MM.1S (cell line): Measurements from ENCODE around the gene PPP1R1C.

Experiments
- DNase-seq: peaks from one replicate; pipeline ENCODE4 v3.0.0-alpha.2; 2015
- H2AFZ ChIP-seq: fragments of 300-600 bp; sonication (generic); 2 replicates; pipeline ENCODE4 v1.6.0; 2016; ENCODE audit warnings: antibody characterized with exemption, low read length
- H3F3A ChIP-seq: fragments of 300-600 bp; sonication (generic); 2 replicates; pipeline ENCODE4 v1.6.1; 2016; ENCODE audit warnings: mild to moderate bottlenecking, antibody characterized with exemption, low read length, moderate library complexity, mixed read lengths; ENCODE audit not compliant: insufficient read depth
- H3K27ac ChIP-seq: fragments of 300-600 bp; sonication (generic); 2 replicates; pipeline ENCODE4 v1.5.1; 2016; ENCODE audit warnings: mild to moderate bottlenecking, low read length
- H3K27me3 ChIP-seq: fragments of 300-600 bp; sonication (generic); replicated peaks from 2 replicates; pipeline ENCODE4 v1.6.0; 2016; ENCODE audit warnings: low read length; ENCODE audit not compliant: insufficient read depth
- H3K36me3 ChIP-seq: fragments of 300-600 bp; sonication (generic); replicated peaks from 2 replicates; pipeline ENCODE4 v1.6.1; 2016; ENCODE audit warnings: mild to moderate bottlenecking, low read length, mixed read lengths; ENCODE audit not compliant: insufficient read depth
- H3K4me1 ChIP-seq: fragments of 300-600 bp; sonication (generic); 2 replicates; pipeline ENCODE4 v1.6.1; 2016; ENCODE audit warnings: low read length, mixed read lengths
- H3K4me2 ChIP-seq: fragments of 300-600 bp; sonication (generic); 2 replicates; pipeline ENCODE4 v1.6.0; 2016; ENCODE audit warnings: low read depth, low read length
- H3K4me3 ChIP-seq: fragments of 300-600 bp; sonication (generic); 2 replicates; pipeline ENCODE4 v1.5.1; 2016; ENCODE audit warnings: low read length, mixed read lengths
- H3K79me2 ChIP-seq: fragments of 300-600 bp; sonication (generic); 2 replicates; pipeline ENCODE4 v1.6.1; 2016; ENCODE audit warnings: mixed run types, low read length, mixed read lengths
- H3K9ac ChIP-seq: fragments of 300-600 bp; sonication (generic); 2 replicates; pipeline ENCODE4 v1.6.1; 2016; ENCODE audit warnings: low read length, mixed read lengths
- H3K9me2 ChIP-seq: fragments of 300-600 bp; sonication (generic); replicated peaks from 2 replicates; pipeline ENCODE4 v1.6.1; 2016; ENCODE audit warnings: mild to moderate bottlenecking, low read length, mixed read lengths; ENCODE audit not compliant: insufficient read depth
- H3K9me3 ChIP-seq: fragments of 300-600 bp; sonication (generic); replicated peaks from 2 replicates; pipeline ENCODE4 v1.6.1; 2016; ENCODE audit warnings: mild to moderate bottlenecking, low read length, mixed read lengths; ENCODE audit not compliant: insufficient read depth
- H4K20me1 ChIP-seq: fragments of 300-600 bp; sonication (generic); 2 replicates; pipeline ENCODE4 v1.6.1; 2016; ENCODE audit warnings: mild to moderate bottlenecking, low read length, moderate library complexity, mixed read lengths; ENCODE audit not compliant: insufficient read depth
- CTCF ChIP-seq: fragments of 300-600 bp; sonication (generic); IDR thresholded peaks from 2 replicates; pipeline ENCODE4 v1.5.1; 2016; ENCODE audit warnings: antibody characterized with exemption, low read length, mixed read lengths
- EZH2 ChIP-seq: fragments of 300-600 bp; sonication (generic); optimal IDR thresholded peaks from 2 replicates; pipeline ENCODE3; 2017; ENCODE audit warnings: low read depth, mild to moderate bottlenecking, antibody characterized with exemption, low read length, mixed read lengths
- EZH2phosphoT487 ChIP-seq: fragments of 300-600 bp; sonication (generic); IDR thresholded peaks from 2 replicates; pipeline ENCODE4 v1.6.1; 2018; ENCODE audit warnings: antibody characterized with exemption, low read length

Gene PPP1R1C

GRCh38 chr2:182128821-182129707 is 143.4 kb downstream of the PPP1R1C start:
- no peak overlapping the region for H3K27ac ChIP-seq
- no peaks in the 10 kb centered on the region for H3K79me2 ChIP-seq
- H3K36me3 ChIP-seq = no peaks in the 10 kb centered on the region
- no peak overlapping the region for H3K9ac ChIP-seq
- DNase-seq = no peak
- H4K20me1 ChIP-seq = no peaks in the 10 kb centered on the region
- peaks cover 6% of the 10 kb centered on the region; the same call in 1 of the 2 replicates for H3K4me1 ChIP-seq
- H2AFZ ChIP-seq = no peak overlapping the region
- TF ChIP-seq EZH2 = no peak
- no peak for TF ChIP-seq CTCF
- no peak for TF ChIP-seq EZH2phosphoT487
- no peaks in the 10 kb centered on the region for H3F3A ChIP-seq
- no peak overlapping the region for H3K4me2 ChIP-seq
- H3K4me3 ChIP-seq = no peak overlapping the region
- no peaks in the 10 kb centered on the region for H3K9me2 ChIP-seq
- H3K9me3 ChIP-seq = no peaks in the 10 kb centered on the region
- H3K27me3 ChIP-seq = no peaks in the 10 kb centered on the region

DNA sequence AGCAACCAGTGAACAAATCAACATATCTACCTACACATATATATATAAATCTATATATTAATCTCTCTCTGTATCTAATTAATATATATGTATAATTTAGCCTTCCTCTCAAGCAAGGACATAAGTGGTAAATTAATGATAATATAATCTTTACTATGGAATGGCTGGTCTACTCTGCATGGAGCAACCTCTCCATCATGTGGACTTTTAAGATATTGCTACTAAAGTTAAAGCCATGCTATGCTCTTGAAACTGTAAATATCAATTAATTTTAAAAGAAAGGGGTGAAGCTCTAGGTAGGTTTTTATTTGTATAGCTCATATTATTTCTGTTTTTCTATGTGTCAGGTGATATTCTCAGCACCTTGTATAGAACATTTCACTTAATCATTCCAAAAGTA is 147.0 kb downstream of the PPP1R1C start:
- Histone ChIP-seq H3K36me3 (no peaks in the 10 kb centered on the region), H3K27me3 (no peaks in the 10 kb centered on the region), H3K4me3 (no peak overlapping the region), H3K9ac (no peak overlapping the region), H2AFZ (no peak overlapping the region), H3K79me2 (no peaks in the 10 kb centered on the region), H3K27ac (no peak overlapping the region), H3F3A (no peaks in the 10 kb centered on the region), H3K4me1 (peaks cover 6% of the 10 kb centered on the region; the same call in 1 of the 2 replicates), H3K9me2 (no peaks in the 10 kb centered on the region), H4K20me1 (no peaks in the 10 kb centered on the region), H3K9me3 (no peaks in the 10 kb centered on the region), H3K4me2 (no peak overlapping the region)
- no peak; the same call in 1 of the 2 replicates for TF ChIP-seq CTCF
- no peak for TF ChIP-seq EZH2
- TF ChIP-seq EZH2phosphoT487 = no peak
- DNase-seq = no peak

GRCh38 chr2:182133195-182133891 is 147.7 kb downstream of the PPP1R1C start:
- no peaks in the 10 kb centered on the region for H3K9me3 ChIP-seq
- H3K9ac ChIP-seq = no peak overlapping the region
- no peaks in the 10 kb centered on the region for H3K79me2 ChIP-seq
- no peak for DNase-seq
- TF ChIP-seq EZH2 = no peak
- TF ChIP-seq CTCF = no peak
- no peak for TF ChIP-seq EZH2phosphoT487
- H3K4me1 ChIP-seq = peaks cover 6% of the 10 kb centered on the region; the same call in 1 of the 2 replicates
- H3K4me3 ChIP-seq = no peak overlapping the region
- H3K27me3 ChIP-seq = no peaks in the 10 kb centered on the region
- no peak overlapping the region for H3K27ac ChIP-seq
- H3F3A ChIP-seq = no peaks in the 10 kb centered on the region
- no peaks in the 10 kb centered on the region for H3K9me2 ChIP-seq
- no peak overlapping the region for H2AFZ ChIP-seq
- H3K4me2 ChIP-seq = no peak overlapping the region
- H3K36me3 ChIP-seq = no peaks in the 10 kb centered on the region
- no peaks in the 10 kb centered on the region for H4K20me1 ChIP-seq
